HG03108 (cell line): ENCODE results near the gene BCL11A.
"Not testable (repeated sequence)": the region's sequence is repeated elsewhere in the genome, so short reads cannot be mapped to it uniquely, and the experiment has no call there.

Experiments used
- ATAC-seq: cut with Tn5 transposase; IDR thresholded peaks from one replicate; pipeline ENCODE4 v1.9.1; 2021; ENCODE audit warnings: moderate library complexity; ENCODE audit not compliant: unreplicated experiment

Gene BCL11A

DNA sequence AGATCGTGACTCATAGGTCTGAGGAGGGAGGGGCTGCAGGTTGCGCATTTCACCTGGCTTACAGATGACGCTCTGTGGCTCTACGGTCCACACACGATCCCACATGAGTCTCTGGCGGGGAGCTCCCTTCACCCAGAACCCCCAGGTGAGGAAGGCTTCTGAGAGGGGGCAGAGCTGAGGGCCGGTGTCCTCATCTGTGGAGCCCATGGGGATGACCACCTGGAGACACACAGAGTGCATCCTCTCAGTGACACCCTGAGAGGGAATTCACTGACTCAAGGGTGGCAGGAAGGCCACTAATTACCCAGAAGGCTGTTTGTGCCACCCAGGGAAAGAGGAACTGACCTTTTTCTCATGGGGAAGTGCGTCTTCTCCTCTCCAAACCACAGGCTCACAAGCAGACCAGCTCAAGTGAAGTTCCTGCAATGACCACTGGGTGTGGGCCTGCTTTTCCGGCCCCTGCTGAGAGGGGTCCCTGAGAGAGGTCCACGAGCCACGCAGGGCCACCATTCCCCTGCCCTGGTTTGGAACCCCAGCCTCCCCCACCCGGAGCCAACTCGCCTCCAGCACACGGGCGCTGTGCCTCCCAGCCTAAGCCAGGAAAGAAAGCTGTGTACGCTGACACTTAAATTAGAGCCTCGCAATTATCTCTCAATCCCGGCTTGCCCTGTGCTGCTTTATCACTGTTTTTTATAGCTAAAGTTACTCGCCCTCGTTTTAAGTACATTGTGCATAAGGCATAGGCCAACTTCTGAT is 114.1 kb downstream of the BCL11A start:
- peak; percentile 97 for ATAC-seq

DNA sequence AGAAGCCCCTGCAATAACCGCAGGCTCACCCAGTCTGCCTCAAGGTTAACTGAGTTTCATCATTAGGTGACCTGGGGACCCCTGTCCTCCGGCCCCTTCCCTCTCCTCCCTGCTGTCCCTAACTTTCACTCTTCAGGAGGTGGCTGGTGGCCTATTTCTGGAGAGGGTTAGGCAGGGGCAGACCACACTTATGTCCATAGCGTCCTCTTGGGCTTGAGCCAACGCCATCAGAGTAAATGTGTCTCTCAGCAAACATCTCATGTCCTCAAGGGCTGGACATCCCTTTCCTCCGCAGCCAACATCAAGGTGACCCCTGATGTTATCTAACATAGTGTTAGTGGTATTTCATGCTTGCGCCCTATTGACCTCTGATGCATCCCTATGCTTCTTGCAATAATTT is 114.8 kb downstream of the BCL11A start:
- no peak for ATAC-seq

DNA sequence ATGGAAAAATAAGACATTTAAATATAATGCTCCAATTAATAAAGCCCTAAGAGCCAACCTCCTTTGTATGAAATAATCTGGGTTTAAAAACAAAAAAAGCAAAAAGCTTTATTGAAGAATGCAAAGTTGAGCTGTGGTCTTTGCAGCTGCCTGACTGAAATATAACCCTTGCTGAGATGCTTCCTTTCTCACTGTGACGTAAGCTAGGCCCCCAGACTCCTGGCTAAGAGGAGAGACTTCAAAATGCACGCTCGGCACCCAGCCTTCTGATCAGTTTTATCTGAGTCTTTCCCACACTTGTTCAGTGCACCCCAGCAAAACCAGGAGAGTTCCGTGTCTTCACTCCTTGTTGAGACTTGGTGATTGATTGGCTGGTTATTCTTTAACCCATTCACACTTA is 115.3 kb downstream of the BCL11A start:
- no peak for ATAC-seq

DNA sequence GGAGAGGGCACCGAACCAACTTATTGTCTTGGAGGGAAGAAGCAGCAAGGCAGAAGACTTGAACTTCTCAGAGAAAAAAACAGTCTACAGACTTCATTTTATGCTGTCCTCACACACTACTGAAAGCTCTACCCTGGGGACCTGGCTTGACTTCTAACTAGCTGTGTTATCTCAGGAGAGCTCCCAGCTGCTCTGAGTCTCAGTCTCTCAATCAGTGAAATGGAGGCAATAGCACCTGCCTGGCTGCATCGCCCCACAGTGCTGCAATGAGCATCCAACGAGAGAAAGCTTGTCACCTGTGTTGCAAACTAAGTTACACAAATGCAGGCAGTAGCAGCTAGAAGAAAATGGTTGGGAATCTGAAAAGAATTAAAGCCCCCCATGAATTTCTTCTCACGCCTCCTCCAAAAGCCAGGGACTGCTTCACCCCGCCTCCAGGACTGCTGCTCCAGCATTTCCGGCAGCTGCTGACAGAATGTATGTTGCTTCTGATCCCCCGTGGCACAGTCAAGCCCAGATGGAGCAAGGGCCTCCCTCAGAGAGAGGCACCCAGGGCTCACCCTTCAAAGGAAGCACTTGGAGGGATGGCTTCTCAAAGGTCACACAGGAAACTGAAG is 116.3 kb downstream of the BCL11A start:
- no peak for ATAC-seq

DNA sequence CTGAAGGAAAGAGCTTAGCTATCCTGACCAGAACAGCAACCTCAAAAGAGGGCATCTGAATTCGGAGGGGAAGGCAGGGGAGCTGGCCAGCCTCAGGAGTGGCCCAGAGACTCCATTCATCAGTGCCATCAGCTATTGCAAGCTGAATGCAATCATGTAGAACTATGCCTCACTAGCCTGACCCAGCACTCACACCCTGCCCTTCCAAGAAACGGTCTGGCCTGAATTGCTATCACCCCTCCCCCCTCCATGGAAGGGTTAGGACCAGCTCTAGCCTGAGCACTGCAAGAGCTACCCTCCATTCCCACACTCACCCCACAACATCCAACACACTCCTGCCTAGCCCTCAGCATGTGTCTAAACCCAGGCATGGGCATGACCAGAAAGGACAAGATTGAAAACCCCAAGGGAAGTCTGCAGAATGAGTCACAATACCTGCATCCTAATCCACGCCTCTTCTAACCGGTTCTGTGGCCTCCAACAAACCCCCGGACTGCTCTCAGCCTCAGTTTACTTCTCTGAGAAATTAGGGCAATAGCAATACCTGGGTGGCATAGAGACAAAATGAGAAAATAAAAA is 120.3 kb downstream of the BCL11A start:
- ATAC-seq: no peak

DNA sequence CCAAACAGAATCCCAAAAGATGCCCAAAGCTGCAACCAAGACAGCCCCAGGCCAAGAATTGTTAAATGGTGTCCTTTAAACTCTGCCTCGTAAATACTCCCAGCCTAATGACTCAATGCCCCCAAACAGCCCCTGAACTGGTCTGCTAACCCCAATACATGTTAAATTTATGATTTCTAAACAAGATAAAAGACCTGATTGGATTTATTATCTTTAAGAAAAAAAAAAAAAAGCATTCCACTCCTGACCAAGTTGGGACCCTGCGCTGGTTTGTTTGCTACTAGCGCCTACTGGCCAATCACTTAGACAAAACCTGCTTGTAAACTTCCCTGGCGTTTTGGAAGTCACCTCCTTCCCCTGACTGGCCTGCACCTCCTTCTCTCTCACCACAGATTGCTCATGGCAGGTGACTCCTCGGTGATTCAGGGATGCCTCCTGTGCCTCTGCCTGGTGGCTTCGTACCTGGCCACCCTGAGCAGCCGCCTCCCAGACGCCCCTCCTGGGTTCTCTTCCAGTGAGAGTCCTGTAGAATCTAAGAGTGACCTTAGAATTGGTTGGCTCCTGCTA is 121.3 kb downstream of the BCL11A start:
- ATAC-seq: no peak

DNA sequence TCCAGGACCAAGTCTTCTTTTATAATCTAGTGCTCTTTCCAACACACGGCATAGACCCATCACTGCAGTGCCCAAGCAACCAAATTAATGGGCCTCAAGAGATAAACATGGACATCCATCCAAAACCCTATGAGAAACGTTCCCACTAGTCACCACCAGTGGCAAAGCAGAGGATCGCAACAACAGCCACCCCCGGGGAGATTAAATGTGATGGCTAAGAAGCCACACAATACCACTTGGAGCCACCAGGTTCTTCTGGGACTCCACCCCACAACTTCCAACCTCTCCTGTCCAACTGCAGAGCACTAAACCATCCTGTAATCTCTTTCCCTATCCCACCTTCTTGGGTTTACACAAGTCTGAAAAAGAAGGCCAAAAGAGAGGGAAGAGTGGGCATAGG is 123.8 kb downstream of the BCL11A start:
- no peak for ATAC-seq

DNA sequence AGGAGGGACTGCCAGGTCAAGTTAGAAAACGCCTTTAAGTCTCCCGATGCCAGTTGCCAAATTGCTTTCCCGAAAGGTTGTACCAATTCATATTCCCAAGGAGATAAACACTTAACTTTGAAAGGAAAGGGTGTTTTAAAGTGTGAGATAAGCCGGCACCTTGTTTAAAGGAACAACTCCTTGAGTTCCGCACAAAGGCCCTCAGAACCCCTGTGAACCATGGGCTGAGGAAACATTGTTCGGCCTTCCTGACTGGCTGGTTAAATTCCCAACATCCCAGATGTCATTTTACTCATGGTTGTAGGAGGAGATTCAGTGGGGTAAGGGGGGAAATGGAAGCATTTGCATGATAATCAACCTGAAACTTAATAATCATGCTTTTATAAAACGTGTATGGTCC is 126.6 kb downstream of the BCL11A start:
- no peak for ATAC-seq

DNA sequence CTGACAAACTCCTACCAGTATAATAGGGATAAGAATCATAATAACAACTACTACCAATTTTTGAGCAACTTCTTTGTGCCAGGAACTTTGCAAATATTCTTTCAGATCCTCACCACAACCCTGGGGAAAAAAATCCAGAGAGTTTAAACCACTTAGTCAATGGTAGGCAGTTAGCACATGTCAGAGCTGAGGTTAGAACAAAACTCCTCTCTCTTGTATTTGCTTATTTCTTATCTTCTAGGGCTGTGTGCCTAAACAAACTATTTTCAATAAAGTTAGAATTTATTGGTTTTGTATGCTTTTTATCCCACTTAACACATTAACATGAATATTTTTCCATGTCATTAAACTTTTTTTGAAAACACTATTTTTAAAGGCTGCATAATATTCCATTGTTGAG is 127.1 kb downstream of the BCL11A start:
- no peak for ATAC-seq

DNA sequence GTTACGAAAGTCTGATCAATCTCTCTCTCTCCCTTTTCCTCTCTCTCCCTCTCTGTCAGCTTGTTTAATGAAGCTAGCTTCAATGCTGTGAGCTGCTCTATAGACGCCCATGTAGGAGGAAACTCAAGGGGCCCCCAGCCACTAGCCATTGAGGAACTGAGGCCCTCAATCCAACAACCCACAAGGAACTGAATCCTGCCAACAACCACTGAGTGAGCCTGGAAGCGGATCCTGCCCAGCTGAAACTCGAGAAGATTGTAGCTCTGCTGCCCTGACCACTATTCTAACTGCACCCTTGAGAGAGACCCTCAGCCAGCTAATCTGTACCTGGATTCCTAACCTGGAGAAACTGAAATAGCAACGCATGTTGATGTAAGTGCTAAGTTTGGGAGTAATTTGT is 129.2 kb downstream of the BCL11A start:
- ATAC-seq: no peak

DNA sequence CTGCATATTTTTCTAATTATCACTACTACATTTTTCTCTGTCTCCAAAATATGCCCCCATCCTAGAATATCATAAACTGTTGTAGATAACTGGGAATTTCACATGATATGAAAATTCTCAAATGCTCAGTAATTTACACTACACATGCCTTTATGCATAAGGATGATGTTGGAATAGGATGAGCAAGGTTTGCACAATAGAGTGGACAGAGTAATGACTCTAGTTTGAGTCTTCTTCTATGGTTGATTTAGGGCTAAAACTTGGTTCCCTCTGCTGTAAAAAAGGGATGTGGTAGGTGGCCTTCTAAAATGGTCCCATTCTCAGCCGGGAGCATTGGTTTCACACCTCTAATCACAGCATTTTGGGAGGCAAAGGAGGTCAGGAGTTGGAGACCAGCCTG is 129.9 kb downstream of the BCL11A start:
- no peak for ATAC-seq

DNA sequence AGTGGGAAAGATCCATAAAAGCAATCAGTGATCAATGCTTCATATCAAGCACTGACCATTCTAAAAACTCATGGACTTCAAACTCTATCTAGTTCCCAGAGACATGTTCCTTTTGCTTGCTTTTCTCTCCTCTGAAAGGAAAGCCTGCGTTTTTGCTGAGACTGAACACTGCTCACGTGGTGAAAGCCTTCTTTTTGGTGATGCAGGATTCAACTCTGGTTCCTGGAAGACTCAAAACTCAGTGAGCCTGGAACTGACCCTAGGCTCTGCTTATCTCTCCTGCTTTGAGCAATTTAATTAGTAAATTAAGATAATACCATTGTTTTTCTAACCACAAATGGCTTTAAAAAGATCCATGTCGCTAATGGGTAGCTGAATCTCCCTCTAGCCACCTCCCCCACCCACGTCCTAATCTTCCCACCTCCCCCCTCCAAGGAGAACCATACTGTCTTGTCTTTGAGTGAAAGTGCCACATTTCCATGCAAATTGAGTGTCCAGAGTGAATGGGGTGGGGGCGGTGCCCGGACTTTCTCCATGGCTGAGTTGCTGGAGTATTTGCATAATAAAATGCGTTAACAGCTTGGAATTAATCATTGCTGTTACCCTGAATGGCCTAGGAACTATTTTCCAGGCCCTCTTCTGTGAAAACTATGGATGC is 130.5 kb downstream of the BCL11A start:
- no peak for ATAC-seq

DNA sequence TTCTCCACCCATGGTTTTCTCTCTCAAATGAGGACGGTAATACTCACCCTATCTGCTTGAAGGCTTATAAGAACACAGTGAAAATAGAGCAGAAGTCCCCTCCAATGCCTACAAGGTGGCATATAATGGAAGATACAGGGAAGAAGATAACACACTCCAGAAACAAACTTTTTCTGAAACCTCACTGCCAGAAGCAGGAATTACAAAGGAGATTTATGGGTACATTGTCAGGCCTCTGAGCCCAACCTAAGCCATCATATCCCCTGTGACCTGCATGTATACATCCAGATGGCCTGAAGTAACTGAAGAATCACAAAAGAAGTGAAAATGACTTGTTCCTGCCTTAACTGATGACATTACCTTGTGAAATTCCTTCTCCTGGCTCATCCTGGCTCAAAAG is 136.2 kb downstream of the BCL11A start:
- ATAC-seq: not testable (repeated sequence)

DNA sequence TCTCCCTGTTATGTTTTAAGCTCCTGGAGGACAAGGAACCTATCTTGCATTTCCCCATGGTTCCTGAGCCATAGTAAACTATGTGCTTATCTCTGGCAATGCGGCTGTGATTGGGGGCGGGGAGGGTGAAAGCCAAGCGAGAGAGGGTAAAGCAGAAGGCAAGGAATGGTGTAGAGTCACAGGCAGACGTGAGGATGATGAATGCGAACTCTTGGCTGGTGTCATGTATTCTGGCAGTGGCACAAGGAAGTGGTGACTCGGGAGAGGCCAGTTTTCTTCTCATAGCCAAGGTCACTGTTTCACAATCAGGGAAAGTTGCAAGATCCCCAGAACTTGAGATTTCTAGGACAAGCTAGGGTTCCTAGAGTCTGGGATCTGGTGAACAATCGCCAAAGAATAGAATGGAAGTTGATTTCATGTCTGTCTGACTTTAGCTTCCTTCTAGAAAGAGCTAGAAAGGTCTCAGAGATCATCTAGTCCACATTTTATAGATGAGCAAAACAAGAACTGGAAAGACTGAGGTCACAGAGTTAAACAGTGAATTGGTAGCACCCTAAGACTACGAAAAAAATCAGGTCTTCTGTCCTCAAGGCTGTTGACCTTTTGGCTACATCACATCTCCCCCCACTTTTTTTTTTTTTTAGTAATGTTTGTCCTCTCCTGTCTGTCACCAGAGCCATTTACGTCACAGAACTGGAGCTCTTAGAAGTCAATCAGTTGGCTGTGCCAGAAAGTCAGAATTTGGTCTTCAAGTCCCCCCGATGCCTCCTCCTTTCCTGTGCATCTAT is 137.0 kb downstream of the BCL11A start:
- no peak for ATAC-seq

DNA sequence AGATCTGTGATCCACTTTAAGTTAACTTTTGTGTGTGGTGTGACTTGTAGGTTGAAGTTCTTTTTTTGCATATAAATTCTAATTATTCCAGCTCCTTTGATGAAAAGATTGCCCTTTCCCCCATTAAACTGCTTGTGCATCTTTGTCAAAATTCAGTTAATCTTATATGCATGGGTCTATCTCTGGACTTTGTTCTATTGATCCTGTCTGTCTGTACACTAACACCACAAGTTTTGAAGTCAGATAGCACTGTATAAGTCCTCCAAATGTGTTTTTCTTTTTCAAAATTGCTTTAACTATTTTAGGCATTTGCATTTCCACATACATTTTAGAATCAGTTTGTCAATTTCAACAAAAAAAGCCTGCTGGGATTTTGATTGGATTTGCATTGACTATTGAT is 137.6 kb downstream of the BCL11A start:
- no peak for ATAC-seq

DNA sequence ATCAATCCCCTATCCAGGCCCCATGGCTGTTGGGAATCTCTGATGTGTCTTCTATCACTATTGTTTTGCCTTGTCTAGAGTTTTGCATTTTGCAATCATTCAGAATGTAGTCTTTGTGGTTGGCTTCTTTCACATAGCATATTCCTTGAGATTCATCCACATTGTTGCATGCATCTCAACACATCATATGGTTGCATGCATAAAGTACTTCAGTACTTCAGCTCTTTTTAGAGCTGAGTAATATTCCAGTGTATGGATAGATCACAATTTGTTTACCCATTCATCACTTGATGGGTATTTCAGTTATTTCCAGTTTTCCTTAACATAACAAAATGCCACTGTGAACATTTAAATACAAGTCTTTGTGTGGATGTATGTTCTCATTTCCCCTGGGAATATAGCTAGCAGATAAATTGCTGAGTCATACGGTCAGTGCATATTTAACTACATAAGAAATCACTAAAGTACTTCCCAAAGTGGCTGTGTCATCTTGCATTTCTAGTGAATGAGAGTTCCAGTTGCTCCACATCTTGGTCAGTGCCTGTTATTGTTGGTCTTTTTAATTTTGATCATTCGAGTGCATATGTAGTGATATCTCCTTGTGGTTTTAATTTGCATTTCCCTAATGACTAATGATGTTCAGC is 138.8 kb downstream of the BCL11A start:
- no peak for ATAC-seq

DNA sequence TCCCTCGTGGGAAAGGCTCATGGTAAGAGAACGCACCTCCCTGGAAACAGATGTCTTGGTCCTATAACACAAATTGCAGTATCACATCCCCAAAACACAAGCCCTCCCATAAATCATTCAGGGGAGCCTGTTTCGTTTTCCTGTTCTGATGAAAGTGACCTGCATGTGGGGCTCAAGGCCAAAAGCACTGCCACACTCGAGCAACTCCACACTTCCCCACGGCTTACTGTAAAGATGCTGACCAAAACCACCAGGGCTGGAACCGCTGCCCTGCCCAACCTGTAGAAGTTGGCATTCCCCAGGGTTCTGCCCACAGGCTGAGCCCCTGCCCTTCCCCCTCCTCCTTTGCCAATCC is 139.7 kb downstream of the BCL11A start:
- ATAC-seq: peak; percentile 87

DNA sequence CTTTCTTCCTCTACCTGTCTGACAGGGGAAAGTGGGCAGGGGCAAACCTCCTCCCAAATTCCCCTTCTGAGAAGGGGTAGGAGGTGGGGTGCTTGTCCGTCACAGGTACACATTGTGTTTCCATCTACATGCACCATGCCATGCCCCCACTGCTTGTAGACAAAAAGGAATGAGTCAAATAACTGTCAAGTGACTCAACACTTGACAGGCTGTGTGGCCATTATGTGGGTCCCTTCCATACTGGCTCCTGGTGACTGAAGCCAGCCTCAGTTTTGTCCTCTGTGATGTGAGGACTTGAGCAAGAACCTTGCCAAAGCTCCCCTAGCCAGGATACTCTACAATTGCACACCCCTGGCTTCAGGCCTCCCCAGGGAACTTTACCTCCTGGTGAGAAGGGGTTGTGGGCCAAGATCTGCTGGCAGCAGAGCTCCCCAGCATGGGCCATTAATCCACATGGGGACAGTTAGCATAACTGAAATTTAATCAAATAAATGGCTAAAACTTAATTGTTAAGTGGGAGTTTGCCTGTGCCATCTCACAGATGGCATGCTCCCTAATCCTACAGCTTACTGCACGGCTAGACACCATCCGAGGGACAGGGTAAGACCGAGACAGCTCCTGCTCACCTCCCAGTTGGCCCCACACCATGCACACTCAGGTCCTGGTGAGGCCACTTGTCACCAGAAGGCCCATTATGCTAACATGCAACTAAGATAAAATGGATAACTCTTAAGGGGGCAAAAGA is 140.2 kb downstream of the BCL11A start:
- no peak for ATAC-seq

DNA sequence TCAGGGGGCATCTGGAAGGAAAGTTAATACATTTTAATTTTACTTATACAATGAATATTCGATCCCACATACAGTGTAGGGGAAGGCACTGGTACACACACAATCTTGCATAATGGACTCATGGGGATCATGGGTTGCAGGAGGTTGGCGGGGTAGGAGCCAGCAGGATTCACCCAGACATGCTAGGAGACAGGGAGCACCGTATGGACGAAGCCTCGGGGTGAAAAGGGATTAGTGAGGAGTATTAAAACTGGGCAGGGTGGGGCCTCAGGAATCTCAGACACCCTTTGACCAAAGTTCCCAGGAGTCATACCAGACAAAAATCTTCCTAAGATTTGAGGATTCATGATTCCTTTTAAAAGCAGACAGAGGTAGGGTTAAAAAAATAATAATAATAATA is 140.8 kb downstream of the BCL11A start:
- no peak for ATAC-seq

DNA sequence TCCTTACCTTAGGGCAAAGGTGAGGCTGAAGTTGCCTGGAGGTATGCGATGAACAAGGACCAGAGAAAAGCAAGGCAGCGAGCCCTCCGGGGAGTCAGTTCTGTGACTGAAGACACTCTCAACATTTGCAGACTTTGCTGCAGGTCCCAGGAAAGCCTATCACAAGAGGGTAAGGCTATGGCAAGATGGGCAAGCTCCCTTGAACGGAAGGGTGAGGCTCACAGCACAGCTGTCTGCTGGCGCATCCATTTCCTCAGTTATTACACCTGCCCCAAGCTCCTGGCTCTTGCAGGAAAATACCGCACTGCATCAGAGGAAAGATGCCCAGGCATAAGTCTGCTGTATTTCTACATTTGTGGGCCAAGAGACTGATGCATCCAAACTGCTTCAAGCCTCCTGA is 141.4 kb downstream of the BCL11A start:
- no peak for ATAC-seq
